Keratinocyte (primary cell): Measurements from ENCODE around the gene KRTAP12-1. TPM values are rescaled to one million over a fixed set of nuclear protein-coding genes. Genes with fewer than 3 reads are reported as not detected.

Experiments used
- DNase-seq: peaks from one replicate; pipeline ENCODE4 v3.0.0-alpha.2; 2011; ENCODE audit warnings: low read depth, missing footprints, low spot score
- FAIRE-seq: peaks from 2 replicates; lab custom pipeline; 2011; peaks lifted over from hg19 to GRCh38; lab: Jason Lieb, UNC
- H2AFZ ChIP-seq: 2 replicates; pipeline ENCODE4 v1.6.0; 2012; ENCODE audit warnings: low read length, control low read depth, inconsistent platforms; ENCODE audit not compliant: control insufficient read depth
- H3K27ac ChIP-seq: 2 replicates; pipeline ENCODE4 v1.5.1; 2011; ENCODE audit warnings: low read length; ENCODE audit not compliant: control insufficient read depth, insufficient read depth
- H3K27me3 ChIP-seq: 3 replicates; pipeline ENCODE4 v1.6.0; 2011; ENCODE audit warnings: low read length; ENCODE audit not compliant: control insufficient read depth, insufficient read depth; ENCODE audit errors: extremely low read depth
- H3K36me3 ChIP-seq, 2 experiments: 2 replicates in 1 of 2; 3 replicates in 1 of 2; pipeline ENCODE4 v1.5.1; 2011; ENCODE audit warnings: low read length in 2 of 2, mild to moderate bottlenecking in 1 of 2; ENCODE audit not compliant: control insufficient read depth in 2 of 2, insufficient read depth in 2 of 2; ENCODE audit errors: extremely low read depth in 1 of 2
- H3K4me1 ChIP-seq: 3 replicates; pipeline ENCODE4 v1.5.1; 2011; ENCODE audit warnings: low read length; ENCODE audit not compliant: control insufficient read depth, insufficient read depth; ENCODE audit errors: extremely low read depth
- H3K4me2 ChIP-seq: 3 replicates; pipeline ENCODE4 v1.6.0; 2011; ENCODE audit warnings: low read depth, low read length; ENCODE audit not compliant: control insufficient read depth, insufficient read depth; ENCODE audit errors: extremely low read depth
- H3K4me3 ChIP-seq, 3 experiments: fragments of 200-600 bp in 1 of 3; sonication (generic) in 1 of 3; 2 replicates in 2 of 3; 3 replicates in 1 of 3; pipeline ENCODE4 v1.5.1; 2011 to 2016; ENCODE audit warnings: low read length in 3 of 3, mild to moderate bottlenecking in 3 of 3, control low read depth in 2 of 3, inconsistent platforms in 1 of 3, low read depth in 1 of 3, mixed read lengths in 1 of 3, mixed run types in 1 of 3, moderate library complexity in 1 of 3; ENCODE audit not compliant: control insufficient read depth in 2 of 3, insufficient read depth in 2 of 3; ENCODE audit errors: extremely low read depth in 1 of 3
- H3K79me2 ChIP-seq: 2 replicates; pipeline ENCODE4 v1.6.0; 2012; ENCODE audit warnings: low read length; ENCODE audit not compliant: control insufficient read depth, insufficient read depth
- H3K9ac ChIP-seq: 3 replicates; pipeline ENCODE4 v1.6.0; 2011; ENCODE audit warnings: low read length; ENCODE audit not compliant: control insufficient read depth, insufficient read depth; ENCODE audit errors: extremely low read depth
- H3K9me1 ChIP-seq: 3 replicates; pipeline ENCODE4 v1.6.0; 2011; ENCODE audit warnings: low read length; ENCODE audit not compliant: control insufficient read depth, insufficient read depth; ENCODE audit errors: extremely low read depth
- H3K9me3 ChIP-seq: 2 replicates; pipeline ENCODE4 v1.5.1; 2012; ENCODE audit warnings: low read depth, low read length; ENCODE audit not compliant: control insufficient read depth
- H4K20me1 ChIP-seq: 3 replicates; pipeline ENCODE4 v1.6.0; 2011; ENCODE audit warnings: low read length; ENCODE audit not compliant: control insufficient read depth, insufficient read depth; ENCODE audit errors: extremely low read depth
- EZH2 ChIP-seq: IDR thresholded peaks from one replicate; pipeline ENCODE4 v1.6.1; 2012; ENCODE audit warnings: inconsistent platforms, mild to moderate bottlenecking, low read length, moderate library complexity
- dilution Hi-C: fragments of 300-500 bp; cut with MboI; formaldehyde crosslinking; loops from one replicate; pipeline ENCODE4 v1.7.0; 2020; ENCODE audit warnings: low sequenced_read_pairs; ENCODE audit not compliant: extremely low pct_ligation_motif_present
- polyA plus RNA-seq, 5 experiments: library from polyadenylated mRNA; depleted of rRNA in 3 of 5; stranded (reverse) in 3 of 5; stranded (forward) in 1 of 5; unstranded in 1 of 5; fragments of >200 nt; gene quantifications; 1 replicate in 1 of 5; 2 replicates in 3 of 5; 3 replicates in 1 of 5; pipeline versions ENCODE4 v1.2.1 to v1.2.3, GENCODE V29; 2011 to 2012; ENCODE audit warnings: missing spikeins in 2 of 5, low read depth in 1 of 5, low replicate concordance in 1 of 5
- TF ChIP-seq, protein P1 (sequence below), 3 experiments: IDR thresholded peaks in 1 of 3; conservative IDR thresholded peaks in 1 of 3; optimal IDR thresholded peaks in 1 of 3; 2 replicates in 2 of 3; 3 replicates in 1 of 3; pipeline versions ENCODE3 to v1.5.1; 2011; ENCODE audit warnings: low read length in 3 of 3, mild to moderate bottlenecking in 3 of 3, moderate library complexity in 2 of 3, control low read depth in 1 of 3, inconsistent platforms in 1 of 3; ENCODE audit not compliant: insufficient read depth in 2 of 3; ENCODE audit errors: extremely low read depth in 1 of 3

Gene KRTAP12-1
- polyA plus RNA-seq, 1 donor (not counting 4 experiments of a cell fraction or from before 2014, with no cell fraction given) = not detected

DNA sequence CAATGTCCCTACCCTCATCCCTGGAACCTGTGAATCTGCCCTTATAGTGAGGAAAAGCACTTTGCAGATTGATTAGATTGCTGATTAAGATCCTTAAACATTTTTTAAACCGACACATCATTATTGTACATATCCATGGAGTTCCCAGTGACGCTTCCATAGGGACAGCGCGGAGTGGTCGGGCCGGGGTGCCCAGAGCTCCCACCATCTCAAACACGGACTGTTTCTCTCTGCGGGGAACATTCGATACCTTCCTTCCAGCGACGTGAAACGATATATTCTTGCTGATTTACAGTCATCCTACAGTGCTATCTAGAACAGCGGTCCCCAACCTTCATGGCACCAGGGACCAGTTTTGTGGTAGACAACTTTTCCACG lies 19.0 kb upstream of the KRTAP12-1 start:
- DNase-seq = no peak
- H3K36me3 ChIP-seq = no peaks in the 10 kb centered on the region
- H2AFZ ChIP-seq = no peak overlapping the region
- no peak overlapping the region for H3K4me3 ChIP-seq
- no peak for TF ChIP-seq EZH2
- H3K79me2 ChIP-seq = no peaks in the 10 kb centered on the region
- H3K4me1 ChIP-seq = no peaks in the 10 kb centered on the region
- no peaks in the 10 kb centered on the region for H3K9me3 ChIP-seq
- H3K4me2 ChIP-seq = no peak overlapping the region
- dilution Hi-C loops = no loop called here
- H3K27me3 ChIP-seq = peaks cover 21% of the 10 kb centered on the region
- H3K9ac ChIP-seq = no peak overlapping the region
- H4K20me1 ChIP-seq = no peaks in the 10 kb centered on the region
- no peak overlapping the region for H3K27ac ChIP-seq
- FAIRE-seq = no peak
- no peaks in the 10 kb centered on the region for H3K9me1 ChIP-seq

DNA sequence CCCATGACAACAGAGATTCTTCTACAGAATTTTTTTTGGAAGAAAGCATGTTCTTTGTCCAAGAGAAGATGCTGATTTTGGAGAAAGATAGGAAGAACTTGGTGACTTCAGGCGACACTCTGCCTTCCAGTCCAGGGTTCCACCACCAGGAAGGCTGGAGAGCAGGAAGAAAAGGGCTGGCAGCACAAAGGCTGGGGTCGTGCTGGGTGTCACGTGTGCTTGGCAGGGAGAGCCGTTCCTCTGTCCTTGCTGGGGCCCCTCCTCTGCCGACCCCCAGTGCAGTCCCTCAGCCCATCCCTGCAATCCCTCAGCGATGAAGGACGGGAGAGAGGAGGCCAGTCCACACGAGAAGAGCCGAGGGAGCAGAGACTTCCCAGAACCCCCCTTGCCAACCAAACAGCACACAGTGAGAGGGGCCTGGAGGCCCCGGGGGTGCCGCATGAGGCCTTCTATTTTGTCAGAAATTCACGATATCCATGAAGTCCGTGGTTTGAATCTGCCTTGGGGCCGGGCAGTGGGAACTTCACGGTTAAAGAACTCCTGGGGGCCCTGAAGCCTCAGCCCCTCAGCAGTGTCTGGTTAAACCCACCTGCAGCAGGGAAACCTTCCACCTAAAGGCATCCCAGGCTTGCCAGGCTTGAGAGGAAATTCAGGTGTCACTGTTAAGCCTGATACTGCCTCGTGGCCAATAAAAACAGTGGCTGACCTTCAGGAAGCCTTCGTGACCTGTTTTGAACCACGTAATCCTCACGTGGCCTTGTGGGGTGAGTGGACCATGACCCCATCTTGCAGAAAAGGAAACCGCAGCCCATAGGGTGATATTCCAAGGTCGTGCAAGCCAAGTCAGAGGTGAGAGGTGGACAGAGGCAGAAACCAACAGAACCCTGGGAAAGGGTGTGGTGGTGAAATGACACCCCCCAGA lies 18.4 kb upstream of the KRTAP12-1 start:
- FAIRE-seq (no peak), DNase-seq (no peak)
- Histone ChIP-seq H3K27ac (no peak overlapping the region), H3K27me3 (peaks cover 21% of the 10 kb centered on the region), H3K36me3 (no peaks in the 10 kb centered on the region), H3K79me2 (no peaks in the 10 kb centered on the region), H3K9me3 (no peaks in the 10 kb centered on the region), H3K9me1 (no peaks in the 10 kb centered on the region), H3K9ac (no peak overlapping the region), H2AFZ (no peak overlapping the region), H4K20me1 (no peaks in the 10 kb centered on the region), H3K4me1 (no peaks in the 10 kb centered on the region), H3K4me2 (no peak overlapping the region), H3K4me3 (no peak overlapping the region)
- TF ChIP-seq EZH2 = no peak
- TF ChIP-seq, protein P1, sequence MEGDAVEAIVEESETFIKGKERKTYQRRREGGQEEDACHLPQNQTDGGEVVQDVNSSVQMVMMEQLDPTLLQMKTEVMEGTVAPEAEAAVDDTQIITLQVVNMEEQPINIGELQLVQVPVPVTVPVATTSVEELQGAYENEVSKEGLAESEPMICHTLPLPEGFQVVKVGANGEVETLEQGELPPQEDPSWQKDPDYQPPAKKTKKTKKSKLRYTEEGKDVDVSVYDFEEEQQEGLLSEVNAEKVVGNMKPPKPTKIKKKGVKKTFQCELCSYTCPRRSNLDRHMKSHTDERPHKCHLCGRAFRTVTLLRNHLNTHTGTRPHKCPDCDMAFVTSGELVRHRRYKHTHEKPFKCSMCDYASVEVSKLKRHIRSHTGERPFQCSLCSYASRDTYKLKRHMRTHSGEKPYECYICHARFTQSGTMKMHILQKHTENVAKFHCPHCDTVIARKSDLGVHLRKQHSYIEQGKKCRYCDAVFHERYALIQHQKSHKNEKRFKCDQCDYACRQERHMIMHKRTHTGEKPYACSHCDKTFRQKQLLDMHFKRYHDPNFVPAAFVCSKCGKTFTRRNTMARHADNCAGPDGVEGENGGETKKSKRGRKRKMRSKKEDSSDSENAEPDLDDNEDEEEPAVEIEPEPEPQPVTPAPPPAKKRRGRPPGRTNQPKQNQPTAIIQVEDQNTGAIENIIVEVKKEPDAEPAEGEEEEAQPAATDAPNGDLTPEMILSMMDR (optimal IDR thresholded peaks at IDR 0.05 in 1 of 3, IDR thresholded peaks at IDR 0.05 in 1 of 3, conservative IDR thresholded peaks at IDR 0.05 in 1 of 3; ENCODE audit: extremely low read depth in 1 of 3, insufficient read depth in 2 of 3, low read length in 3 of 3) = no peak
- dilution Hi-C loops = no loop called here
